GM20000 (cell line): Measurements from ENCODE around the gene GTF3C2.

Source experiments
- DNase-seq: peaks from one replicate; pipeline ENCODE4 v3.0.0; 2012; ENCODE audit warnings: low spot score
- CTCF ChIP-seq: IDR thresholded peaks from 2 replicates; pipeline ENCODE4 v1.5.1; 2012; ENCODE audit warnings: mild to moderate bottlenecking, control low read depth; ENCODE audit errors: extremely low read depth, missing control alignments

The GTF3C2 gene

DNA sequence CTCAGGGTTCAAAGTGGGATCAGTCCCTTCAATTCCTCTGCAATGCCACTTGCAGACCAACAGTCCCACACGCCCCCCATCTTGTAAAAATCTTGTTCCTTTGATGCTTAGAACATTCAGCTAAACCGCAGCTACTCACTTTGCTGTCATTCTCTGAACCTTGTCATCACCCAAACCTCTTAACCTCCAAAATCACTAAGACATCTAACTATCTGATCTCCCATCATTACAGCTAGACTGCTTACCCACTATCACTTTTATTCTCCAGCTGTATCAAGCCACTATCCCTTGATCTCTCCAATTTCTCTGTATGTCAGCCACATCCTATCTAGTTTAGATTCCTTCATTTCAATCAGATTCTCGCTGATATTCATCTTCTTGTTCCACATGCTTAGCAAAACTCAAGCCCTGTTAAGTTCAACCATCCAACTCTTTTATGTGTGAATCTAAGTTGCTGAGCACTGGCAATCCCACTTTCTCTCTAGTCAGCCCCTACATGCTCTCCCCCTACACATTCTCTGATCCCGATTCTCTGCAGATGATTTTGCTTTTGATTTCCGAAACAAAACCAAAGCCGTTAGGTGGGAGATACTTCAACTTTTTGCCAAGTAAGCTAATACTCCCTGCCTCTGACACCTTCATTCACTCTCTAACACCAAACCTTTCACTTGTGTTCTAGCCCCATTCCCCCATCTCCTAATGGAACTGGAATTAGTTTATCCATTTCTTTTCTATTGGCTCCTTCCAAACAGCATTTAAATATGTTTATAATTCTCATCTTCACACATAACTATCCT, 4.6 kb downstream of the GTF3C2 start:
- DNase-seq: no peak
- TF ChIP-seq CTCF: no peak

GRCh38 chr2:27350106-27350693, 6.4 kb downstream of the GTF3C2 start:
- TF ChIP-seq CTCF: no peak
- DNase-seq: no peak

DNA sequence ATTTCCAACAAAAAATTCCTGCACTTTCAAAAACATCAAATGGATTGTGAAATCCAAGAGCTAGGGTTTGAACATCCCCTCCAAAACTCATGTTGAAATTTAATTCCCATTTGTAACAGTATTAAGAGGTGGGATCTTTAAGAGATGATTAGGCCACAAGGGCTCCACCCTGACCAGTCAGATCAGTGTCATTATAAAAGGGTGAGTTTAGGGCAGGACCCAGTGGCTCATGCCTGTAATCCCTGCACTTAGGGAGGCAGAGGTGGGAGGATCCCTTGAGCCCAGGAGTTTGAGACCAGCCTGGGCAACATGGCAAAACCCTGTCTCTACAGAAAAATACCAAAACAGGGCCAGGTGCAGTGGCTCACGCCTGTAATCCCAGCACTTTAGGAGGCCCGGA, 8.9 kb downstream of the GTF3C2 start:
- DNase-seq: no peak
- TF ChIP-seq CTCF: no peak

DNA sequence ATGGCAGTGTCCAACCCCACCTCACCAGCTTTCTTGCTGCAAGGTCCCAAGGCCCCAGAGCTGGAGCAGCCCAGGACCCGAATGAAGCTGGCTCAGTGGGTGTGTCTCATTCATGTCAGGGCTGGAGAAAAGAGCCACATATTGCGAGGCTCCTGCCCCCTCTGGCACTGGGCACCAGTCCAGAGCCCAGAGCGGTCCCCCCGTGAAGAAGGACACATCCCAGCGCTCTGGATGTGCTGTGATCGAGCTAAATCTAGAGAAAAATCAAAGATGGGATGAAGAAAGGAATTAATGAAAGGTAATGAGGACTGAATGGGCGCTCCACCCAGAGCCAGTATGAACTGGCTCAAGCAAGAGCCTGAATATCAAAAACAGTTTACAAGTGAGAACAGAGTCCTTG, 20.4 kb downstream of the GTF3C2 start:
- TF ChIP-seq CTCF: no peak
- DNase-seq: no peak

GRCh38 chr2:27335311-27335710, 21.3 kb downstream of the GTF3C2 start:
- no peak for TF ChIP-seq CTCF
- DNase-seq: no peak

GRCh38 chr2:27324720-27325119, 31.8 kb downstream of the GTF3C2 start:
- TF ChIP-seq CTCF: no peak
- DNase-seq: no peak

- TF ChIP-seq CTCF: no peak
- DNase-seq: no peak
Measured at GRCh38 chr2:27323596-27324285, 32.8 kb downstream of the GTF3C2 start.
